Mononuclear cell (primary cell): ENCODE data around the gene BASP1. TPM values are rescaled to one million over a fixed set of nuclear protein-coding genes. Genes with fewer than 3 reads are reported as not detected.
"Not testable (repeated sequence)": the region's sequence is repeated elsewhere in the genome, so short reads cannot be mapped to it uniquely, and the experiment has no call there.

ENCODE experiments used
- H3K27me3 ChIP-seq: 2 replicates; pipeline ENCODE4 v1.6.0; 2011; ENCODE audit warnings: low read length, control low read depth; ENCODE audit not compliant: insufficient read depth
- H3K4me1 ChIP-seq: 2 replicates; pipeline ENCODE4 v1.5.1; 2011; ENCODE audit warnings: mild to moderate bottlenecking, low read length, control low read depth; ENCODE audit not compliant: insufficient read depth
- H3K4me3 ChIP-seq: 2 replicates; pipeline ENCODE4 v1.5.1; 2011; ENCODE audit warnings: mild to moderate bottlenecking, low read length, moderate library complexity
- H3K9me3 ChIP-seq: 2 replicates; pipeline ENCODE4 v1.5.1; 2011; ENCODE audit warnings: low read depth, mild to moderate bottlenecking, control low read depth, low read length
- total RNA-seq: library from RNA; depleted of rRNA; stranded (reverse); fragments of >200 nt; gene quantifications from one replicate; pipeline ENCODE4 v1.2.3, GENCODE V29; 2012

BASP1 gene
- total RNA-seq, 1 donor: 24.5 TPM

- Histone ChIP-seq H3K27me3 (no peaks in the 10 kb centered on the region), H3K4me3 (no peak overlapping the region), H3K4me1 (no peaks in the 10 kb centered on the region), H3K9me3 (no peaks in the 10 kb centered on the region)
These were observed 31.2 kb upstream of the BASP1 start for GRCh38 chr5:17186256-17186655.

GRCh38 chr5:17187011-17187785 lies 30.2 kb upstream of the BASP1 start:
- Histone ChIP-seq H3K4me1 (no peaks in the 10 kb centered on the region), H3K9me3 (no peaks in the 10 kb centered on the region), H3K27me3 (no peaks in the 10 kb centered on the region), H3K4me3 (no peak overlapping the region)

- Histone ChIP-seq H3K27me3 (no peaks in the 10 kb centered on the region), H3K4me1 (no peaks in the 10 kb centered on the region), H3K4me3 (no peak overlapping the region), H3K9me3 (no peaks in the 10 kb centered on the region)
These were observed 29.7 kb upstream of the BASP1 start for GRCh38 chr5:17187786-17188170.

GRCh38 chr5:17189381-17190036 lies 27.9 kb upstream of the BASP1 start:
- H3K9me3 ChIP-seq: no peaks in the 10 kb centered on the region
- H3K4me1 ChIP-seq: no peaks in the 10 kb centered on the region
- no peak overlapping the region for H3K4me3 ChIP-seq
- H3K27me3 ChIP-seq: no peaks in the 10 kb centered on the region

GRCh38 chr5:17190242-17190778 lies 27.1 kb upstream of the BASP1 start:
- H3K27me3 ChIP-seq: no peaks in the 10 kb centered on the region
- no peak overlapping the region for H3K4me3 ChIP-seq
- no peaks in the 10 kb centered on the region for H3K9me3 ChIP-seq
- no peaks in the 10 kb centered on the region for H3K4me1 ChIP-seq

- H3K27me3 ChIP-seq: no peaks in the 10 kb centered on the region
- no peaks in the 10 kb centered on the region for H3K9me3 ChIP-seq
- no peaks in the 10 kb centered on the region for H3K4me1 ChIP-seq
These were observed 26.5 kb upstream of the BASP1 start for GRCh38 chr5:17190799-17191391.

GRCh38 chr5:17191574-17191973 lies 25.9 kb upstream of the BASP1 start:
- not testable (repeated sequence) for H3K9me3 ChIP-seq, H3K27me3 ChIP-seq, H3K4me3 ChIP-seq, H3K4me1 ChIP-seq

More at GRCh38 chr5:17190799-17191391, 26.5 kb upstream of the BASP1 start:
- H3K4me3 ChIP-seq: no peak overlapping the region

GRCh38 chr5:17192191-17192590 lies 25.2 kb upstream of the BASP1 start:
- H3K9me3 ChIP-seq: no peaks in the 10 kb centered on the region
- H3K4me3 ChIP-seq: no peak overlapping the region
- no peaks in the 10 kb centered on the region for H3K27me3 ChIP-seq
- H3K4me1 ChIP-seq: no peaks in the 10 kb centered on the region

GRCh38 chr5:17196024-17196423 lies 21.4 kb upstream of the BASP1 start:
- H3K27me3 ChIP-seq: no peaks in the 10 kb centered on the region
- no peaks in the 10 kb centered on the region for H3K4me1 ChIP-seq
- no peak overlapping the region for H3K4me3 ChIP-seq
- no peaks in the 10 kb centered on the region for H3K9me3 ChIP-seq

- Histone ChIP-seq H3K4me3 (no peak overlapping the region), H3K4me1 (no peaks in the 10 kb centered on the region), H3K27me3 (no peaks in the 10 kb centered on the region), H3K9me3 (no peaks in the 10 kb centered on the region)
These were observed 20.7 kb upstream of the BASP1 start for GRCh38 chr5:17196697-17197096.

- Histone ChIP-seq H3K4me3 (no peak overlapping the region), H3K9me3 (no peaks in the 10 kb centered on the region), H3K4me1 (no peaks in the 10 kb centered on the region), H3K27me3 (no peaks in the 10 kb centered on the region)
These were observed 13.9 kb upstream of the BASP1 start for GRCh38 chr5:17203329-17204132.

GRCh38 chr5:17204133-17204489 lies 13.3 kb upstream of the BASP1 start:
- no peaks in the 10 kb centered on the region for H3K4me1 ChIP-seq
- H3K27me3 ChIP-seq: no peaks in the 10 kb centered on the region
- no peaks in the 10 kb centered on the region for H3K9me3 ChIP-seq
- H3K4me3 ChIP-seq: no peak overlapping the region

- Histone ChIP-seq H3K4me3 (no peak overlapping the region), H3K27me3 (no peaks in the 10 kb centered on the region), H3K4me1 (no peaks in the 10 kb centered on the region), H3K9me3 (no peaks in the 10 kb centered on the region)
These were observed 11.4 kb upstream of the BASP1 start for GRCh38 chr5:17206021-17206420.

GRCh38 chr5:17212191-17212590 lies 5.2 kb upstream of the BASP1 start:
- peaks cover 9% of the 10 kb centered on the region for H3K4me1 ChIP-seq
- H3K27me3 ChIP-seq: no peaks in the 10 kb centered on the region
- H3K9me3 ChIP-seq: no peaks in the 10 kb centered on the region
- no peak overlapping the region for H3K4me3 ChIP-seq

- Histone ChIP-seq H3K27me3 (no peaks in the 10 kb centered on the region), H3K9me3 (no peaks in the 10 kb centered on the region), H3K4me3 (no peak overlapping the region)
These were observed 4.4 kb upstream of the BASP1 start for GRCh38 chr5:17212996-17213395.

More at GRCh38 chr5:17212996-17213395, 4.4 kb upstream of the BASP1 start:
- peaks cover 9% of the 10 kb centered on the region for H3K4me1 ChIP-seq
